Measurements from ENCODE around the gene GPBP1.
"Not testable (repeated sequence)": the region's sequence is repeated elsewhere in the genome, so short reads cannot be mapped to it uniquely, and the experiment has no call there.

GPBP1 gene

DNA sequence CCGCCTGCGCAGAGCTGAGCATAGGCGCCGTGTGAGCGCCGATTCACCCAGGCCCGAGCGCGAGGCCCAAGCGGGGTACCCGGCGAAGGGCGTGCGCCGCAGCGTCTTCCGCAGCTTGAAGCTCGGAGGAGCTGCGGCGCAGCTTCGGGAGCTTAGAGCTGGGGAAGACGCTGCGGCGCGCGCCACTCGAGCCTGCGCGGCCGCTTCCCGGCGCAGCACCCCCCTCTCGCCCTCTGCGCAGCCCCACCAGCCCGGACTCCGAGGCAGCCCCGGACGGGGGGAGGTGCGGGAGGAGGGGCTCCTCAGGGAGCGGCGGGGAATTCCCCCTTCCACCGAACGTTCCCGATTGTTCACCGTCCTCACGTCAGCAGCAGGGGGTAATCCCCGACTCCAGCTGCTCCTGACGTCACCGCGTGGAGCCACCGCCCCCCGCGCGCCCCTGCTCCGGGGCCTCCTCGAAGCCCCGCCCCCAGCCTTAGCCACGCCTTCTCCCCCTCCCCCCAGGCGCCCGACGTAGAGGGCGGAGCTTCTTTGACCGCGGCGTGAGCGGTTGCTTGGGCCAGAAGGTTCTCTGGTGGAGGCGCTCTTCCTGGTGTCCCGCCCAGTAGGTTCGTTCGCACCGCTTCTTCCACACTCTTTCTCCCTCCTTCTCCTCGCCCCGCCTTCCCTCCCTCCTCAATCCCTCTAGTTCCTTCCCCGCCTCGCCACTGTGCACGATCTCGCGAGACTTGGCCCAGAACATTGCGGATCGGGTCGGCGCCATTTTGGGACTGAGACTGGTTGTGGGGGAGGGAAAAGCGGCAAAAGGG, at the start of gene GPBP1:
GPBP1 (plus strand) TSS at position 741 of the 809 bp plus-strand sequence. CDS start 40,072 bp downstream, outside the sequence.
- peak; percentile 94 for DNase-seq (ENCODE audit: low read depth)

DNA sequence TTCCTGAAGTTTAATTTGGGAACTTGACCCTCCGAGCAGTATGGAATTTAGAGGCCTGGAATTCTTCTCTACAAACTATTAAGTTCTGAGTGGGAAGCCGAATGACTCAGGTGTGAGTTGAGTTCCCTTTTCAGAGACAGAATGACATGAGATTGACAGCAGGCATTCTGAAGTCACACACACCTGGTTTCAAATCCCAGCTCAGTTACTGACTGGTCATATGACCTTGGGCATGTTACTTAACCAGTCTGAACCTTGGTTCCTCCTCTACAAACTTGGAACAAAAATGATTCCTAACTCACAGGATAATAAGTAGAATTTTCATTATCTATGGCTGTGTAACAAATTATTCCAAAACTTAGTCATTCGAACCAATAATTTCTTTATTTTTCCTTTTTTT, 45.5 kb upstream of the GPBP1 start:
- DNase-seq (ENCODE audit: low read depth): no peak

GRCh38 chr5:57133574-57133973, 40.3 kb upstream of the GPBP1 start:
- DNase-seq (ENCODE audit: low read depth): no peak

DNA sequence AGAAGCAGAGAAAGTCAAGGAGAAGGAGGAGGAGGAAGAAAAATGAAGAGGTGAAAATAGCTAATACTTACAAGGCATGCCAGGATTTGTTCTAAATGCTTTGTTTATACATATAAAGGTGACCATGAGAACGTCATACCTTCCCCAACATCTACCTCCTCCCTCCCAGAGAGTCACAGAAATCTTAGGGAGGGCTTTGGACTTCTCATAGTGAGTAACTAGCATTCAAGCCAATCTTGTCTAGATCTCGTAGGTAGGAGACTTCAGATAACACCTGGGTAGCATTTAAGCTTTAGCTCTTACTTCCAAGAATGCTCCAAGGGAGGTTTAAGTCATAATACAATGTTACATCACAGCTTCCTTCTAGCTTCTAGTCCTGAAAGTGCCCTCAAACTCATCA, 36.5 kb upstream of the GPBP1 start:
- no peak for DNase-seq (ENCODE audit: low read depth)

- DNase-seq (ENCODE audit: low read depth): no peak
These were observed 21.5 kb upstream of the GPBP1 start for GRCh38 chr5:57152316-57152715.

- no peak for DNase-seq (ENCODE audit: low read depth)
These were observed 18.8 kb upstream of the GPBP1 start for GRCh38 chr5:57155033-57155432.

DNA sequence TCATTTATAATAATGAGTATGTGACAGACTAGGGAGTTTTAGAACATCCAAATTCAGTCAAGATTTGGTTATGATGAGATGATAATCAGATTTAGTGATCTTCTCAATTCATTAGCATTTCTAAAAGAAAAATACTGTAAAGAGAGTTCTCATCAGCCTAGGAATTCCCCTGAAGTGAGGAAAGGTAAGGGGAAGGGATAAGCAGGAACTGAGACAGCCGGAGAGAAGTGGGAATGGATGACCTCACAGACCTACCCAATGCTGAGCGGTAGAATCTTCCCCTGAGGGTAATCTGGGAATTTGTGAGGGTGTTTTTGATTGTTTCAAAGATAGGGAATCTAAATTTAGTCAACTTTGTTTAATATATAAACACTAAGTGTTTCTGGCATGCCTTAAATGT, 16.7 kb upstream of the GPBP1 start:
- no peak for DNase-seq (ENCODE audit: low read depth)

GRCh38 chr5:57157666-57158065, 16.2 kb upstream of the GPBP1 start:
- no peak for DNase-seq (ENCODE audit: low read depth)

GRCh38 chr5:57163553-57164006, 10.3 kb upstream of the GPBP1 start:
- no peak for DNase-seq (ENCODE audit: low read depth)

DNA sequence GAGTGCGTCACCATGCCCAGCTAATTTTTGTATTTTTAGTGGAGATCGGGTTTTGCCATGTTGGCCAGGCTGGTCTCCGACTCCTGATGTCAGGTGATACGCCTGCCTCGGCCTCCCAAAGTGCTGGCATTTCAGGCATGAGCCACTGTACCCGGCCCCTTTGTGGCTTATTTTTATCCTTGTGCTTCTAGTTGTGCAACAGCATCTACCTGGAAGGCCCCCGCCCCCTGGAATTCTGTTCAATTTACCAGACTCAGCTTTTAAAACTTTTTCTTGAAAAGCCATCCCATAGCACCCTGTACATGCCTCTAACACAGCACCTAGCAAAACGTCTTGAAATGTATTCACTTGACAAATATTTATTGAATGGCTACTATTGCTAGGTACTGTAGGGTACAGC, 9.7 kb upstream of the GPBP1 start:
- DNase-seq (ENCODE audit: low read depth): no peak

GRCh38 chr5:57165171-57165570, 8.7 kb upstream of the GPBP1 start:
- DNase-seq (ENCODE audit: low read depth): not testable (repeated sequence)

DNA sequence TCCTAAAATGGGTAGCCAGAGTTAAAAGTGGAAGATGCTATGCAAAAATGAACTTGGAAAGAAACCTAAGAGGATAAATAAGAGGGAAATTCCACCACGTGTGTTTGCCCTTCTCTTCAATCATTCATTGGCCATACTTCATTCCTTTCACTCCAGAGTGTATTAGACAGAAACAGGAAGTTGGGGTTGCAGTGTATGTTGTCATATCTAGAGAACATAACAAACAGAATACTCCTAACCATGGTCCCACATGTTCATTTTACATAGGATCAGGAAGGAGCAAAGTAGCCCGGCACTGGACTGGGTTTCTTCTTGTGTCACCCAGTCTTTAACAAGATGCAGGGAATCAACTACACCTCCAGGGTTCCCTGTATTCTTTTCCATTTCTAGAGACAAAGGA, 7.6 kb upstream of the GPBP1 start:
- DNase-seq (ENCODE audit: low read depth): no peak

GRCh38 chr5:57167201-57167600, 6.7 kb upstream of the GPBP1 start:
- no peak for DNase-seq (ENCODE audit: low read depth)

DNA sequence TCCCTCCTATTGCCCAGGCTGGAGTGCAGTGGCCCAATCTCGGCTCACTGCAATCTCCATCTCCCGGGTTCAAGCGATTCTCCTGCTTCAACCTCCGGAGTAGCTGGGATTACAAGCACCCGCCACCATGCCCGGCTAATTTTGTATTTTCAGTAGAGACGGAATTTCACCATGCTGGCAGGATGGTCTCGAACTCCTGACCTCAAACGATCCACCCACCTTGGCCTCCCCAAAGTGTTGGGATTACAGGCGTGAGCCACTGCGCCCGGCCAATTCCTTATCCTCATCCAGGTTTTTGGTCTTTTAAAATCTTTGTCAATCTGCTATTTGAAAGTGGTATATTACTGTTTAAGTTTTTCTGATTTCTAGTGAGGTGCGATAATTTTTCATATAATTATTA, 3.7 kb upstream of the GPBP1 start:
- not testable (repeated sequence) for DNase-seq (ENCODE audit: low read depth)

GRCh38 chr5:57171816-57172465, 1.9 kb upstream of the GPBP1 start:
- DNase-seq (ENCODE audit: low read depth): no peak

DNA sequence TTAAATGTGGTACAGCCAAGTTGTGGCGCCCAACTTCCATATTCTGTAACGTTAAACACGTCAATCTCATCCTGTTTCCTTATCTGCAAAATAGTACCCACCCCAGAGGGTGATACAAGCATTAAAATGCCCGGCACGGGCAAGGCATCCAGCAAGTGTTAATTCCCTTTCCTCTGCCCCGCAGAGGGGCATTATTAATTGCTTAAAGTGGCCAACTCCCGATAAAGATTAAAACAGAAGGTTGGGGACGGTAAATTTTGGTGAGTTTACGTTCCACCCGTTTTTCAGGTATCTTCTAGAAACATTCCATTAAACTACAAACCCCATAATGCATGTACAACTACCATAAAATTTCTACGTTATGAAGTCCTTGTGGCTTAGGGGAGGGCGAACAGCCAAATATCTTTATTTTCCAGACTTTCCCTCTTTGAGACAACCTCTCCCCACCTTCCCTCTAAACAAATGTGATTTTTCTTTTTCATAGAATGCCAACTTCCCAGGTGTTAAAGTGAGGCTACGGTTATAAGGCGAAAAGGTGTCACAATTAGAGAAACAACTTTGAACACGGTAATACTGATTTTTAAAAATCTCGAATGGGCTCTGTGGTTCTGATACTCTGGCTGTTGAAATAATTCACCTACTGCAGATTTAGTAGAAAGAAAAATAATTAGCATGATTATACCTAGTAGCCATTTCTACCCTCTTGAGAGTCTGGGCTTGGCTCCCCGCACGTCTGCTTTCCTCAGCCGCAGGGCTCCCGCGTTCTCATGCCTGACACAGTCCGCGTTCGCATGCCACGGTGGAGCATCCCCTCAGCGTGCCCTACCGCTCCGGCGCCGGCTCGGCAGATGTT, 1.2 kb upstream of the GPBP1 start:
- DNase-seq (ENCODE audit: low read depth): peak; percentile 23

DNA sequence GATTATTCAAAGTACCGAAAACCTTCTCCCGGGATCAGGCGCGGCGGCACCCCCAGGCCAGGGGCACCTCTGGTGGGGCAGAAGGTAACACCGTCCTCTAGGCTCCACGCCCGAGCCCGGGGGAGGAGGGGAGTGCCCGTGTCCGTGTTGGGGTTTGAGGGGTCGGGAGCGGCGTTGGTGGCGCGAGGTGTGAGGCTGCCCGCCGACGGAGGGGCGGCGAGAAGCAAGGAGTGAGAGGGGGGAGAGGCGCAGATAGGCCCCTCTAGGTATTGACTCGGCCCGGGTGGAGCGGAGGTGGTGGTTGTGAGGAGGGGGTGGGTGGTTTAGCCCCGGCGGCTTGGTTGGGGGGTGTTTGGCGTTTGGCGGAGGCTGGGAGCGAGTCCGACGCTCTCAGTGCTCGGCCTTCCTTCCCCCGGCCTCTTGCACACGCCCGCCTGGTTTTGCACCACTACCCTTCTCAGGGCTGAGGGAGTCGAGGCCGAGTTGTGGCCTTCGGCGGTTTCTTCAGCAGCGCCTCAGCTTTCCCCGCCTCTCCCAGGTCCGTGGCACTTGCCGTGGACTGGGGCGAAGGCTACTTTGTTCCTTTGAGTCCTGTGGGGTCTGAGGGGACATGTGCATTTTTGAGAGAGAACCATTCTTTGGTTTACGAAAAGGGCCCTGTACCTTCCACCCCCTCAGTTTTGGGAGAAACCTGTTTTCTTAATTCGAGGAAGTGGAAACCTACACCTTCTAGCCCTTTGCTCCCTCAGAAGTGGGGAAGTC, 450 bp downstream of the GPBP1 start:
- DNase-seq (ENCODE audit: low read depth): no peak

DNA sequence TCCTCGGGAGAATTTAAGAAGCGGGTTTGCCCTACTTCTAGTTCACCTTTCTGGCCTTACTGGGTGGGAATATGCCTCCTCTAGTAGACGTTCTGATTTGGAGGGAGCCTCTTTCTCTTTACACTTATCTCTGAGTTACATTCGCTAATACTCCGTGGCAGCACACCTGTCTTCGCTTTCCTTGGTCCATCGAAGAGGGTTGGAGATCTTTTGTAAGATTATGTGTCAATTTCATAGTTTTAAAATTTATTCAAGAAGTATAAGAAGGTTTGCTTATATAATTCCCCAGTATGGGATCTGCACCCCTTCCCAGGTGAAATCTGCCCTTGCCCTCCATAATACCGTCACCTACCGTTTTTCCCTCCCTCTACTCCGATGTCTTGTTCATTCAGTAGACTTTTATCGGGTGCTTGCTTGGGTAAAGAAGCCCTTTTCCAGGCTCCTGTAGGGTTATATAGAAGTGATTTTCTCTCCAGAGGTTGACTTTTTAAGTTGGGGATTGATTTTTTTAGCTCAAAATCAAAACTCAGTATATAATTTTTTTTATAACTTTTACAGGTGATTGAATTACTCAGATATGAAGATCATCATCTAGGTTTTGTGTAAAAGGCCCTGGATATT, 1.1 kb downstream of the GPBP1 start:
- DNase-seq (ENCODE audit: low read depth): no peak

- DNase-seq (ENCODE audit: low read depth): no peak
These were observed 1.9 kb downstream of the GPBP1 start for GRCh38 chr5:57175551-57176309.

DNA sequence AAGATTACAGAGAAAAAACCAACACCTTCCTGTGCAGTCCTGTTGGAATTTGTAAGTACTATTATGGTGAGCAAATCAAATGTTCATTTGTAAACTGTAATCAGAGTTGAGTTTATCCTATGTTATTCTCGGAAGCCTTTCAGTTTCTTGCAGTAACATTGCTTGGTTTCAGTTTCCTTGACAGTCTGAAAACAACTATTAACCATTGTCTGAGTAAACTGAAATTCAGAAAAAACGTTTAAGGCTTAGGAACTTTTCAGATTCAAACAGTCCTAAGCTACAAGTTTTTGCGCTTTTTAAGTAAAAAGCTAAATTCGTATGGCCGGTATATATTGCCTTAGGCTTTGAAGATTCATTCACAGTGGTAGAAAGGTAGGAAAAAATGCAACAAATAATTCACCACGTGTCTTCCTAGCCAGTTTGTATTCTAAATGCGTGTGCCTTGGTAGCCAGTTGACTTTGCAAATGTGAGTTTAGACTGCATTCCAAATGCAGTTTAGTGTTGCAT, 2.5 kb downstream of the GPBP1 start:
- peak; percentile 26 for DNase-seq (ENCODE audit: low read depth)

All from HS-5 (cell line).